ENCODE measurements around the gene IFNAR1. TPM values are rescaled to one million over a fixed set of nuclear protein-coding genes. Genes with fewer than 3 reads are reported as not detected.

IFNAR1 gene
- total and polyA plus RNA-seq, 9 of the 15 experiments (the other 6 are each of a cell fraction or from before 2014, with no cell fraction given): 8.6 to 31.8 (median 14.8) TPM

- TF ChIP-seq YY1 (IDR thresholded peaks at IDR 0.05; ENCODE audit: borderline replicate concordance in 1 of 3, control insufficient read depth in 1 of 3, extremely low read depth in 1 of 3, insufficient read depth in 3 of 3, insufficient read length in 1 of 3, insufficient replicate concordance in 2 of 3, low read depth in 1 of 3, low read length in 2 of 3) (no peak), KDM2B (CRISPR knock-in tag; IDR thresholded peaks at IDR 0.05) (no peak), LEF1 (IDR thresholded peaks at IDR 0.05) (no peak), CBX5 (IDR thresholded peaks at IDR 0.05; ENCODE audit: borderline replicate concordance, low read depth) (no peak), TBP (optimal IDR thresholded peaks at IDR 0.05; ENCODE audit: low read depth, low read length) (peak; percentile 48), ZNF407 (IDR thresholded peaks at IDR 0.05; ENCODE audit: low read depth) (no peak), RBM17 (IDR thresholded peaks at IDR 0.05; ENCODE audit: borderline replicate concordance, low read depth, low read length) (no peak), ZEB2 (IDR thresholded peaks at IDR 0.05) (peak; percentile 32; the same call in 1 of the 2 replicates), POLR2A (conservative IDR thresholded peaks at IDR 0.05) (no peak), ZBTB8A (IDR thresholded peaks at IDR 0.05; ENCODE audit: partially characterized antibody) (no peak), HMG20B (CRISPR knock-in tag; IDR thresholded peaks at IDR 0.05) (no peak), MYC (IDR thresholded peaks at IDR 0.05; ENCODE audit: low read depth, low read length) (peak; percentile 44; the same call in 1 of the 2 replicates), MYC (CRISPR knock-in tag; IDR thresholded peaks at IDR 0.05; ENCODE audit: borderline replicate concordance, low read depth) (no peak), DACH1 (IDR thresholded peaks at IDR 0.05; ENCODE audit: partially characterized antibody) (no peak), USF1 (CRISPR knock-in tag; IDR thresholded peaks at IDR 0.05) (no peak), SP1 (CRISPR knock-in tag; IDR thresholded peaks at IDR 0.05) (no peak), NFIX (CRISPR knock-in tag; IDR thresholded peaks at IDR 0.05; ENCODE audit: low read depth) (no peak), BRD4 (IDR thresholded peaks at IDR 0.05) (no peak), ZNF232 (CRISPR knock-in tag; IDR thresholded peaks at IDR 0.05) (no peak)
- TF ChIP-seq, protein P1, sequence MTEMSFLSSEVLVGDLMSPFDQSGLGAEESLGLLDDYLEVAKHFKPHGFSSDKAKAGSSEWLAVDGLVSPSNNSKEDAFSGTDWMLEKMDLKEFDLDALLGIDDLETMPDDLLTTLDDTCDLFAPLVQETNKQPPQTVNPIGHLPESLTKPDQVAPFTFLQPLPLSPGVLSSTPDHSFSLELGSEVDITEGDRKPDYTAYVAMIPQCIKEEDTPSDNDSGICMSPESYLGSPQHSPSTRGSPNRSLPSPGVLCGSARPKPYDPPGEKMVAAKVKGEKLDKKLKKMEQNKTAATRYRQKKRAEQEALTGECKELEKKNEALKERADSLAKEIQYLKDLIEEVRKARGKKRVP (CRISPR knock-in tag; IDR thresholded peaks at IDR 0.05): no peak
Measured at GRCh38 chr21:33368124-33368523, 43.4 kb downstream of the IFNAR1 start (continued).
